Loucy (cell line): ENCODE results near the gene ZNF775.
A peak's percentile ranks its signal among the peaks of the same experiment; 100 is the strongest.

Source experiments
- H2AFZ ChIP-seq: fragments of 200-600 bp; sonication (generic); 2 replicates; pipeline ENCODE4 v1.6.0; 2016; ENCODE audit warnings: antibody characterized with exemption, mild to moderate bottlenecking, low read length, moderate library complexity
- H3F3A ChIP-seq: fragments of 200-600 bp; 2 replicates; pipeline ENCODE4 v1.6.0; 2016; ENCODE audit warnings: antibody characterized with exemption, low read depth, mild to moderate bottlenecking
- H3K27me3 ChIP-seq: fragments of 200-600 bp; sonication (generic); 2 replicates; pipeline ENCODE4 v1.6.1; 2014; ENCODE audit warnings: low read length, mild to moderate bottlenecking; ENCODE audit not compliant: insufficient read depth, poor library complexity, severe bottlenecking
- H3K36me3 ChIP-seq: fragments of 200-600 bp; sonication (generic); 2 replicates; pipeline ENCODE4 v1.6.1; 2016; ENCODE audit warnings: low read length; ENCODE audit not compliant: insufficient read depth
- H3K4me1 ChIP-seq: fragments of 200-600 bp; sonication (generic); 2 replicates; pipeline ENCODE4 v1.5.1; 2014; ENCODE audit warnings: low read length, mild to moderate bottlenecking; ENCODE audit not compliant: insufficient read depth, poor library complexity, severe bottlenecking
- H3K4me2 ChIP-seq: fragments of 200-600 bp; sonication (generic); 2 replicates; pipeline ENCODE4 v1.6.0; 2014; ENCODE audit warnings: antibody characterized with exemption, low read length, low read depth, mild to moderate bottlenecking; ENCODE audit not compliant: poor library complexity, severe bottlenecking
- H3K4me3 ChIP-seq: fragments of 200-600 bp; sonication (generic); 2 replicates; pipeline ENCODE4 v1.5.1; 2014; ENCODE audit warnings: low read length, mild to moderate bottlenecking, mixed read lengths; ENCODE audit not compliant: poor library complexity, severe bottlenecking
- H3K79me2 ChIP-seq: fragments of 200-600 bp; sonication (generic); 2 replicates; pipeline ENCODE4 v1.6.1; 2014; ENCODE audit warnings: low read length; ENCODE audit not compliant: insufficient read depth
- H3K9ac ChIP-seq: fragments of 200-600 bp; sonication (generic); 2 replicates; pipeline ENCODE4 v1.6.0; 2014; ENCODE audit warnings: mild to moderate bottlenecking, low read depth, low read length, moderate library complexity; ENCODE audit not compliant: poor library complexity, severe bottlenecking
- H3K9me2 ChIP-seq: fragments of 200-600 bp; sonication (generic); replicated peaks from 2 replicates; pipeline ENCODE4 v1.6.1; 2016; ENCODE audit warnings: low read depth, low read length, mixed read lengths
- H3K9me3 ChIP-seq: fragments of 200-600 bp; sonication (generic); 2 replicates; pipeline ENCODE4 v1.6.1; 2014; ENCODE audit warnings: mild to moderate bottlenecking, antibody characterized with exemption, low read length, low read depth; ENCODE audit not compliant: insufficient read depth
- H4K20me1 ChIP-seq: fragments of 200-600 bp; sonication (generic); 2 replicates; pipeline ENCODE4 v1.6.0; 2014; ENCODE audit warnings: antibody characterized with exemption, low read length, mild to moderate bottlenecking; ENCODE audit not compliant: insufficient read depth, poor library complexity, severe bottlenecking
- CTCF ChIP-seq: fragments of 200-600 bp; sonication (generic); conservative IDR thresholded peaks from 2 replicates; pipeline ENCODE4 v1.5.1; 2014; ENCODE audit warnings: mild to moderate bottlenecking, antibody characterized with exemption, low read length
- EZH2phosphoT487 ChIP-seq: fragments of 200-600 bp; IDR thresholded peaks from 2 replicates; pipeline ENCODE4 v1.6.1; 2018; ENCODE audit warnings: antibody characterized with exemption, mild to moderate bottlenecking, moderate library complexity, borderline replicate concordance

The ZNF775 gene

GRCh38 chr7:150417863-150418262, 38.7 kb downstream of the ZNF775 start:
- H3K36me3 ChIP-seq = no peaks in the 10 kb centered on the region
- no peaks in the 10 kb centered on the region for H3K79me2 ChIP-seq
- no peak overlapping the region for H3K4me3 ChIP-seq
- no peaks in the 10 kb centered on the region for H3K9me3 ChIP-seq
- H3K27me3 ChIP-seq = no peaks in the 10 kb centered on the region
- H3K9me2 ChIP-seq = no peaks in the 10 kb centered on the region
- no peaks in the 10 kb centered on the region for H4K20me1 ChIP-seq
- H3K9ac ChIP-seq = no peak overlapping the region
- no peak for TF ChIP-seq EZH2phosphoT487
- TF ChIP-seq CTCF = peak; percentile 61
- H2AFZ ChIP-seq = no peak overlapping the region
- peaks cover 7% of the 10 kb centered on the region for H3K4me1 ChIP-seq
- H3F3A ChIP-seq = no peaks in the 10 kb centered on the region
- no peak overlapping the region for H3K4me2 ChIP-seq

GRCh38 chr7:150420242-150420641, 41.1 kb downstream of the ZNF775 start:
- Histone ChIP-seq H2AFZ (peak overlapping the region; percentile 93), H3K9ac (no peak overlapping the region), H3K4me2 (no peak overlapping the region), H3K27me3 (no peaks in the 10 kb centered on the region), H3K9me2 (no peaks in the 10 kb centered on the region), H3K4me3 (no peak overlapping the region), H3K4me1 (peaks cover 7% of the 10 kb centered on the region), H3K36me3 (no peaks in the 10 kb centered on the region), H3K9me3 (no peaks in the 10 kb centered on the region), H4K20me1 (no peaks in the 10 kb centered on the region), H3K79me2 (no peaks in the 10 kb centered on the region), H3F3A (no peaks in the 10 kb centered on the region)
- no peak for TF ChIP-seq CTCF
- TF ChIP-seq EZH2phosphoT487 = no peak

- H3K4me2 ChIP-seq = peak overlapping the region; percentile 46
- no peaks in the 10 kb centered on the region for H4K20me1 ChIP-seq
- peaks cover 7% of the 10 kb centered on the region for H3K4me1 ChIP-seq
- H3K9me2 ChIP-seq = no peaks in the 10 kb centered on the region
- no peak overlapping the region for H3K9ac ChIP-seq
- TF ChIP-seq CTCF (peak; percentile 91), EZH2phosphoT487 (no peak)
- H3K27me3 ChIP-seq = no peaks in the 10 kb centered on the region
- H3K4me3 ChIP-seq = peak overlapping the region; percentile 48
- no peaks in the 10 kb centered on the region for H3K9me3 ChIP-seq
- no peaks in the 10 kb centered on the region for H3K36me3 ChIP-seq
- H2AFZ ChIP-seq = peak overlapping the region; percentile 93
- H3F3A ChIP-seq = no peaks in the 10 kb centered on the region
- no peaks in the 10 kb centered on the region for H3K79me2 ChIP-seq
Observed at GRCh38 chr7:150420987-150421674, 42.0 kb downstream of the ZNF775 start.
